T47D (cell line): ENCODE results near the gene LRBA.

Experiments
- DNase-seq, 2 experiments: peaks; one replicate each; pipeline versions ENCODE4 v3.0.0 to v3.0.0-alpha.2; 2011 to 2012; ENCODE audit warnings: low read depth in 1 of 2, low spot score in 1 of 2
- JUND ChIP-seq: IDR thresholded peaks from 2 replicates; pipeline ENCODE4 v1.6.1; 2012; ENCODE audit warnings: low read depth
- in situ Hi-C: cut with HindIII; loops from 2 replicates; pipeline ENCODE4 v1.10.0; 2016; ENCODE audit warnings: low sequenced_read_pairs, low pct_unique_long_range_greater_than_20kb

LRBA gene

DNA sequence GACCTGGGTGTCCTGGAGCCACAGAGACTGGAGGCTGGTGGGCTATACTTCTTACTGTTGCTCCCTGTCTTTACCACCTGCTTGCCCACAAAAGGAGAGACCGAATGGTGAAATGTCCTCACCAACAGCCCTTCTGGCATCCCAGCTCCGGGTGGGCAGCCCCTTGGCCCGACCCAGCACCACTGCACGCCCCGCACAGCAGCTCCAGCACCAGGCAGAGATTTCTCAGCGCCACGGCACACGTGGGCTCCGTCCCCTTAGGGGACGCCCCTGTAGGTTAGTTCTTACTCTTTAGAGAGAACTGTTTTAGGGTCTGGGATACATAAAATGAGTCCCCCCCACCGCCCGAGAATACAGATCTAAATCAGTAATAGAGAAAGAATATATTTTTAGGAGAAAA, 591.6 kb downstream of the LRBA start:
- in situ Hi-C loops = no loop called here
- DNase-seq = no peak

DNA sequence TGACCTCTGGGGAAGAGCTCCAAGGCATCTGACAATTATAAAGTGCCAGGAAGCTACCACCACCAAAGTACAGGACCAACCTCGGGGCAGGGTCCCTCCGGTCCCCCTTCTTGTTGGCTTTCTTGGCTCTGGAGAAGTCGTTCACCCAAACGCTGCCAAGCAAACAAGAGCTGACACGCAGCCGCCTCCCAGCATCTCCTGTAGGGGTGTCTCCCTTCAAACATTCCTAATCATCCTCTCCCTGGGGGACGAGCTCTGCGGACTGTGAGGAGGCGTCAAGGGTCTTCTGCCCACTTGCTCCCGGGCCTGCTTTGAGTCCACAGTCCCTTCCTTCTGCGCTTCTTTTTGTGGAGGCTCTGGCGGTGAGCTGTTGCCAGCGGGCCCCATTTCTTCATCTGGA, 592.0 kb downstream of the LRBA start:
- no peak for DNase-seq
- in situ Hi-C loops = no loop called here
- TF ChIP-seq JUND = no peak

More for the DNA sequence above, 591.6 kb downstream of the LRBA start:
- no peak for TF ChIP-seq JUND

GRCh38 chr4:150421612-150422011, 593.5 kb downstream of the LRBA start:
- in situ Hi-C loops = no loop called here
- no peak for DNase-seq
- no peak for TF ChIP-seq JUND

DNA sequence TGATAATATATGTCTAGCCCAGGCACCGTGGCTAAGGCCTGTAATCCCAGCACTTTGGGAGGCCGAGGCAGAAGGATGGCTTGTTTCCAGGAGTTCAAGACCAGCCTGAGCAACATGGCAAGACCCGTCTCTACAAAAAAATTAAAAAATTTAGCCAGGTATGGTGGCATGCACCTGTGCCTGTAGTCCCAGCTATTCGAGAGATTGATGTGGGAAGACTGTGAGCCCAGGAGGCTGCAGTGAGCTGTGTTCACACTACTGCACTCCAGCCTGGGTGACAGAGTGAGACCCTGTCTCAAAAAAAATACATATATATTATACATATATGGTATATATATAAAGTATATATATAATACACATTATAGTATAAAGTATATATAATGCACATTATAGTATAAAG, 595.1 kb downstream of the LRBA start:
- in situ Hi-C loops = no loop called here

DNA sequence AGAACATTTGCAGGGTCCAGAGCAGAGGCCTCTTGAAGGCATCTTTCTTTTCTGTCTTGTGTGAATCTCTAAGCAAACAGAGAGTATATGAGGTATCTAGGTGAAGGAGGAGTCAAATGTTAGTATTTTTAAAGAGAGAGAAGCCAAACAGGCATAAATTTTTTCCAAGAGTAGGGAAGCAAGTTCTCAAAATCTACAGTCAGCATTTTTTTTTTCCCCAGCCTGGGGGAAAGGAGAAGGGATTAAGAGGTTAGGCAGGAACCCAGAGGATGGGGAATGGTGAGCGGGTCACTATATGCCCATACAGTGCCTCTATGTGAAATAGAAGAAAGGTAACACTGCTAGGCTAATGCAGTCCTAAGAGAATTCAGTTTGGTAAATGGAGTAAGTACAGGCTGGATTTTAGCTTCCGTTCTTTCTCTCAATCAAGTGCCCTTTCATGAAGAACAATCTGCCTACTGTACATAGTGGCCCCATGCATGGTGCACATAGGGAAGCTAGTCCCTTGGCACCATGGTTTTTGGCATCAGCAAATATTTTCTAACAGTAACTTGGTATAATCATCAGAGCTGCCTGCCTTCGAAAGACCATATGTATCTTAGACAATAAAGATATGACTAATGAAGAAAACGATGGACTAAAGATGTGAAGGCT, 596.2 kb downstream of the LRBA start:
- no peak for TF ChIP-seq JUND
- in situ Hi-C loops = no loop called here
- DNase-seq = no peak

More for the DNA sequence above, 595.1 kb downstream of the LRBA start:
- no peak for TF ChIP-seq JUND
- DNase-seq = no peak

DNA sequence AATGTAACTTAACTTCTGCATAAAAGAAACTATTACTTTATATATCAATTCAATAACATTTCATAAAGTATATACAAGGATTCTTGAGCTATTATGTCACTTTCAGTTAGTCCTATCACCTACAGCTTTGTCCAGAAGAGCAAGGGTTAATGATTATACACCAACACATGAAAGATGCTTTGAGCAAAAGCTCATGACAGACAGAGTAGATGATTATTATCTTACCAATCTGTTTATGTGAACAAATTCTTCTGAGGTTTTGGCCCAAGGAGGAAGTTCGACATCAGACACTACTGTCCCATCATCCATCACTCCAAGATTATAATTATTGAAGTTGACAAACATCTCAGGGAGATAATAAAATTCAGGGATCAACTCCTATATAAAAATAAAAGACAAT, 599.9 kb downstream of the LRBA start:
- in situ Hi-C loops = no loop called here
- TF ChIP-seq JUND = no peak
- DNase-seq = no peak

DNA sequence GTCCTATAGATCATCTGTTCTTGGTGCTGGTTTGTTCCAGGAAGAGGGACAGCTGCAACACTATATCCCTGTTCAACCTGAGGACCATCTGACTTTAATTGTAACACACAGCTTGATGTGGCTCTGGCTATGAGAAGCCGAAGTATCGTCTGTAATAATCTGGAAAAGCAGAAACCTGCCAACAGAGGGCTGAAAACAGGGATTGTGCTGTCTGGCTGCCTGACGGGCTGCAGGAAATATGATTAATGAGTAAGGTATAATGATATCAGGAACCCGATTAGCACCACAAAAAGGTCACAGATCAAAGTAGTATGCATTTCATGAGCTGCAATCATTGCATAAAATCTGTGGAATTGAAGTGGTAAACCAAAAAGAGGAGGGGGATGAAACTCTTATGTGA, 603.6 kb downstream of the LRBA start:
- in situ Hi-C loops = no loop called here
- no peak for DNase-seq
- no peak for TF ChIP-seq JUND

- in situ Hi-C loops = no loop called here
- no peak for TF ChIP-seq JUND
- peak in 1 of 2 experiments; percentile 9 for DNase-seq
These were observed 612.2 kb downstream of the LRBA start for GRCh38 chr4:150402871-150403272.

DNA sequence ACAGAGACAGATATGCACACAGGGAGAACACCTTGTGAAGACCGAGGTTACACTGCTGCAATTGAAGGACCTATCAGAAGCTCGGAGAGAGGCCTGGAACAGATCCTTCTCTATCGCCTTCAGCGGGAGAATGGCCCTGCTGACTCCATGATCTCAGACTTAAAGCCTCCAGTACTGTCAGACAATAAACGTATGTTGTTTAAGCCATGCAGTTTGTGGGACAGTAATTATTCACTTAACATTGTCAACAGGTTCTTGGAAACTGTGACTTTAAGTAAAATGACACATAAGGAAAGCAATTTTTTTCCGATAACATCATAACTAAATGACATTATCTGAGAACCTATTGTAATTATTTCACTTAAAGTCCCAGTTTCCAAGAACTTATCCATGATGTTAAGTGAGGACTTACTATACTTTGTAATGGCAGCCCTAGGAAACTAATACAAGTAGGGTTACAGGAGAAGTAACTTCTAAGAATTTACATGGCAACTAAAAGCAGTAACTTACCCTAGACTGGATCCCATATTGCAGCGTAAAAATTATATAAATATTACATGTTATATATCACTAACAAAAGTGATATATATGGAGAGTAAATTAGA, 613.9 kb downstream of the LRBA start:
- in situ Hi-C loops = no loop called here
- TF ChIP-seq JUND = no peak
- DNase-seq = no peak

GRCh38 chr4:150395872-150396271, 619.2 kb downstream of the LRBA start:
- in situ Hi-C loops = no loop called here
- TF ChIP-seq JUND = no peak

DNA sequence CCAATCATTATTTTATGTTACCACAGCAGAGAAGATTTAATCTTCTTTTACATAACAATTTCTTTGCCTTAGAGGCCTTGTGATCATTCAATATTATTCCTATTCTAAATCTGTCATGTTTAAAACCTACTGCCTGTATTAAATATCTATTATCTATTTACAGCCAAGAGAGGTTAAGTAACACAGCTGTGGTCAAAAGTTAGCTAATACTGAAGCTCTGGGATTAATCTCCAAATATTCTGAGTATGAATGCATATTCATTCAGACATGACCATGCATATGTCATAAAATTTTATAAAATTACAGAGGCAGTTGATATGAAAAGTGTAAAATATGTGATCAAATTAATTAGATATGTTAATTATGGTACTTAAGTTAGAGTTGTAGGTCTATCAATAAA, 621.0 kb downstream of the LRBA start:
- in situ Hi-C loops = no loop called here
- no peak for TF ChIP-seq JUND
- no peak for DNase-seq

More at GRCh38 chr4:150395872-150396271, 619.2 kb downstream of the LRBA start:
- no peak for DNase-seq

- in situ Hi-C loops = no loop called here
- no peak for TF ChIP-seq JUND
These were observed 624.0 kb downstream of the LRBA start for GRCh38 chr4:150391052-150391451.

DNA sequence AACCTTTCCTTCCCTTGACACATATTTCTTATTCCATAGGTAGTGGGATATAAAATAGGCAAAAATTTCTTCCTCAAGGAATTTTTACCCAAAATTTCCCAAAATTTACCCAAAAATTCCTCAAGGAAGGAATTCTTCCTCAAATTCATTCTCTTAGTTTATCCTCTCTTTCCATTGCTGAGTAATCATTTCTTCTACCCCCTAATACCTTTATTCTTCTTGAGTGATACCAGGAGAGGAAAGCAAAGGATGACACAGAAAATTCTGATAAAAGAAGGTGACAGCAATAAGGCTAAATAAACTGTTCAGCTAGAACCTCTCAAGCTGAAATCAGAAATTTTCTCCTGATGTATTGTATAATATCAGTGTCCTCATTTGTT, 624.6 kb downstream of the LRBA start:
- TF ChIP-seq JUND = no peak
- in situ Hi-C loops = no loop called here
- no peak for DNase-seq

More at GRCh38 chr4:150391052-150391451, 624.0 kb downstream of the LRBA start:
- no peak for DNase-seq
